Liver (tissue), 3 donors: ENCODE results near the gene SIL1.

Source experiments
- GABPA ChIP-seq, 2 donors: IDR thresholded peaks in 1 of 2; conservative IDR thresholded peaks in 1 of 2; 2 replicates each; pipeline ENCODE4 v1.6.1; 2016; ENCODE audit warnings: antibody characterized with exemption in 2 of 2, mild to moderate bottlenecking in 1 of 2, moderate library complexity in 1 of 2
- JUND ChIP-seq, 2 donors: IDR thresholded peaks; 2 replicates each; pipeline ENCODE4 v1.6.1; 2016; ENCODE audit warnings: antibody characterized with exemption in 2 of 2
- NR2F2 ChIP-seq: IDR thresholded peaks from 2 replicates; pipeline ENCODE4 v1.6.1; 2016; ENCODE audit warnings: antibody characterized with exemption
- YY1 ChIP-seq: IDR thresholded peaks from 2 replicates; pipeline ENCODE4 v1.6.1; 2016; ENCODE audit warnings: antibody characterized with exemption, mild to moderate bottlenecking
- ZBTB33 ChIP-seq: IDR thresholded peaks from 2 replicates; pipeline ENCODE4 v1.6.1; 2016; ENCODE audit warnings: antibody characterized with exemption
- TF ChIP-seq, protein P1 (sequence below): fragments of 150-350 bp; IDR thresholded peaks from 2 replicates; pipeline ENCODE4 v1.5.1; 2017; ENCODE audit warnings: improper control_type of control experiment, low read depth, low read length; ENCODE audit not compliant: missing input control
- TF ChIP-seq, protein P2 (sequence below): IDR thresholded peaks from 2 replicates; pipeline ENCODE4 v1.6.1; 2016; ENCODE audit warnings: antibody characterized with exemption, mild to moderate bottlenecking
- donor health status: healthy.
- donor health status: healthy.

- no peak for TF ChIP-seq GABPA (IDR thresholded peaks at IDR 0.05 in 1 of 2, conservative IDR thresholded peaks at IDR 0.05 in 1 of 2)
- TF ChIP-seq, protein P1, sequence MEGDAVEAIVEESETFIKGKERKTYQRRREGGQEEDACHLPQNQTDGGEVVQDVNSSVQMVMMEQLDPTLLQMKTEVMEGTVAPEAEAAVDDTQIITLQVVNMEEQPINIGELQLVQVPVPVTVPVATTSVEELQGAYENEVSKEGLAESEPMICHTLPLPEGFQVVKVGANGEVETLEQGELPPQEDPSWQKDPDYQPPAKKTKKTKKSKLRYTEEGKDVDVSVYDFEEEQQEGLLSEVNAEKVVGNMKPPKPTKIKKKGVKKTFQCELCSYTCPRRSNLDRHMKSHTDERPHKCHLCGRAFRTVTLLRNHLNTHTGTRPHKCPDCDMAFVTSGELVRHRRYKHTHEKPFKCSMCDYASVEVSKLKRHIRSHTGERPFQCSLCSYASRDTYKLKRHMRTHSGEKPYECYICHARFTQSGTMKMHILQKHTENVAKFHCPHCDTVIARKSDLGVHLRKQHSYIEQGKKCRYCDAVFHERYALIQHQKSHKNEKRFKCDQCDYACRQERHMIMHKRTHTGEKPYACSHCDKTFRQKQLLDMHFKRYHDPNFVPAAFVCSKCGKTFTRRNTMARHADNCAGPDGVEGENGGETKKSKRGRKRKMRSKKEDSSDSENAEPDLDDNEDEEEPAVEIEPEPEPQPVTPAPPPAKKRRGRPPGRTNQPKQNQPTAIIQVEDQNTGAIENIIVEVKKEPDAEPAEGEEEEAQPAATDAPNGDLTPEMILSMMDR: no peak
- no peak for TF ChIP-seq ZBTB33
- no peak for TF ChIP-seq NR2F2
- TF ChIP-seq, protein P2, sequence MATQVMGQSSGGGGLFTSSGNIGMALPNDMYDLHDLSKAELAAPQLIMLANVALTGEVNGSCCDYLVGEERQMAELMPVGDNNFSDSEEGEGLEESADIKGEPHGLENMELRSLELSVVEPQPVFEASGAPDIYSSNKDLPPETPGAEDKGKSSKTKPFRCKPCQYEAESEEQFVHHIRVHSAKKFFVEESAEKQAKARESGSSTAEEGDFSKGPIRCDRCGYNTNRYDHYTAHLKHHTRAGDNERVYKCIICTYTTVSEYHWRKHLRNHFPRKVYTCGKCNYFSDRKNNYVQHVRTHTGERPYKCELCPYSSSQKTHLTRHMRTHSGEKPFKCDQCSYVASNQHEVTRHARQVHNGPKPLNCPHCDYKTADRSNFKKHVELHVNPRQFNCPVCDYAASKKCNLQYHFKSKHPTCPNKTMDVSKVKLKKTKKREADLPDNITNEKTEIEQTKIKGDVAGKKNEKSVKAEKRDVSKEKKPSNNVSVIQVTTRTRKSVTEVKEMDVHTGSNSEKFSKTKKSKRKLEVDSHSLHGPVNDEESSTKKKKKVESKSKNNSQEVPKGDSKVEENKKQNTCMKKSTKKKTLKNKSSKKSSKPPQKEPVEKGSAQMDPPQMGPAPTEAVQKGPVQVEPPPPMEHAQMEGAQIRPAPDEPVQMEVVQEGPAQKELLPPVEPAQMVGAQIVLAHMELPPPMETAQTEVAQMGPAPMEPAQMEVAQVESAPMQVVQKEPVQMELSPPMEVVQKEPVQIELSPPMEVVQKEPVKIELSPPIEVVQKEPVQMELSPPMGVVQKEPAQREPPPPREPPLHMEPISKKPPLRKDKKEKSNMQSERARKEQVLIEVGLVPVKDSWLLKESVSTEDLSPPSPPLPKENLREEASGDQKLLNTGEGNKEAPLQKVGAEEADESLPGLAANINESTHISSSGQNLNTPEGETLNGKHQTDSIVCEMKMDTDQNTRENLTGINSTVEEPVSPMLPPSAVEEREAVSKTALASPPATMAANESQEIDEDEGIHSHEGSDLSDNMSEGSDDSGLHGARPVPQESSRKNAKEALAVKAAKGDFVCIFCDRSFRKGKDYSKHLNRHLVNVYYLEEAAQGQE: no peak
- no peak for TF ChIP-seq YY1
- TF ChIP-seq JUND (IDR thresholded peaks at IDR 0.05): no peak
These were observed 65.7 kb downstream of the SIL1 start for GRCh38 chr5:139132515-139132914.
